Activated naive CD8-positive, alpha-beta T cell treated with anti-CD3 and anti-CD28 coated beads, Interleukin-2, amount 50 U/mL, for 24 hours (primary cell): ENCODE measurements around the gene SPATA31A7.
"Not testable (repeated sequence)": the region's sequence is repeated elsewhere in the genome, so short reads cannot be mapped to it uniquely, and the experiment has no call there.

Source experiments
- ATAC-seq: fragments of 150-1000 bp; cut with Tn5 transposase; one replicate; pipeline ENCODE4 v1.10.0; 2021
- DNase-seq: peaks from one replicate; pipeline ENCODE4 v3.0.0; 2021
- H3K27ac Mint-ChIP-seq: one replicate; pipeline ENCODE4 v1.8.0; 2021; ENCODE audit warnings: mild to moderate bottlenecking, mixed read lengths
- H3K27me3 Mint-ChIP-seq: one replicate; pipeline ENCODE4 v1.8.0; 2021; ENCODE audit warnings: mixed read lengths
- H3K36me3 Mint-ChIP-seq: one replicate; pipeline ENCODE4 v1.8.0; 2021; ENCODE audit warnings: low read depth, mixed read lengths
- H3K4me1 Mint-ChIP-seq: one replicate; pipeline ENCODE4 v1.8.0; 2021; ENCODE audit warnings: mixed read lengths
- H3K4me3 Mint-ChIP-seq: one replicate; pipeline ENCODE4 v1.8.0; 2021; ENCODE audit warnings: mild to moderate bottlenecking, moderate library complexity, mixed read lengths
- H3K9me3 Mint-ChIP-seq: one replicate; pipeline ENCODE4 v1.8.0; 2021; ENCODE audit warnings: mixed read lengths

The SPATA31A7 gene

DNA sequence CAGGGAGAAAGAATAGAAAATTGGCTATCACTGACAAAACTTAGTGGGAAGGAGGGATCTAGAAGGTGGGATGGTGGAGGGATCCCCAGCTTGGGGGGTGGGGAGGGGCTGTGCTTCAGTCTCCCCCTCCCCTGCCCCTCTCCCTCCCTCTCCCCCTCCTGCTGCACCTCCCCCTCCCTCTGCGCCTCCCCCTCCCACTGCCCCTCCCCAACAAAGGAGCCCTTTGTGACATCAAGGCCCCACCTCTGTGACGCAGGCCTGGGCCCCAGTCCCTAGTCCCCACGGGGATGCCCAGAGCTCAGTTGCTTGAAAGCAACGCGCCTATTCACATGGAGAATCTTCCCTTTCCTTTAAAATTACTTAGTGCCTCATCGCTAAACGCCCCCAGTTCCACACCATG lies at the start of gene SPATA31A7:
Gene SPATA31A7 (plus strand): TSS at position 301 of the 400 bp plus-strand sequence. CDS start 29 bp downstream, at position 330.
- not testable (repeated sequence) for DNase-seq, H3K36me3 Mint-ChIP-seq, H3K4me1 Mint-ChIP-seq, H3K4me3 Mint-ChIP-seq, ATAC-seq, H3K27ac Mint-ChIP-seq, H3K9me3 Mint-ChIP-seq, H3K27me3 Mint-ChIP-seq

DNA sequence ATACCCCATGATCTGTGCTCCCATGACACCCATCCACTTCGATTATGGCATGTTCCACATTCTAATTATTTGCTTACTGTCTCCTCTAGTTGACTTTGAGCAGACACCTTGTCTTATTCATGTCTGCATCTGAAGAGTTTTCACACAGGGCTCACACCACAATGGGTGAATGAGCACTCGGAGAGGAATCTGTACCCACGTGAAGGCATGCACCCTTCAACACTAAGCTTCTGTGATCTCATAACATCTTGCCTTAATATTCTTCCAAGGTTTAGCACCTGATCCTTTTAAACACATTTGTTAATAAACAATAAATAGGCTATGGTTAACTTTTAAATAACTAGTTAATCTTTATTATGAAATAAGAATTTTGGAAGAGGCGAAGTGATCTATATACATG lies 36.6 kb downstream of the SPATA31A7 start:
- H3K4me3 Mint-ChIP-seq, ATAC-seq, H3K36me3 Mint-ChIP-seq, H3K27me3 Mint-ChIP-seq, H3K4me1 Mint-ChIP-seq, H3K27ac Mint-ChIP-seq, DNase-seq, H3K9me3 Mint-ChIP-seq: not testable (repeated sequence)
